ENCODE results near the gene ALDH1B1. TPM values are rescaled to one million over a fixed set of nuclear protein-coding genes. Genes with fewer than 3 reads are reported as not detected.

ALDH1B1 gene
- total and polyA plus RNA-seq, 9 of the 15 experiments (the other 6 are each of a cell fraction or from before 2014, with no cell fraction given), result 8.6 to 46.5 (median 30.8) TPM

DNA sequence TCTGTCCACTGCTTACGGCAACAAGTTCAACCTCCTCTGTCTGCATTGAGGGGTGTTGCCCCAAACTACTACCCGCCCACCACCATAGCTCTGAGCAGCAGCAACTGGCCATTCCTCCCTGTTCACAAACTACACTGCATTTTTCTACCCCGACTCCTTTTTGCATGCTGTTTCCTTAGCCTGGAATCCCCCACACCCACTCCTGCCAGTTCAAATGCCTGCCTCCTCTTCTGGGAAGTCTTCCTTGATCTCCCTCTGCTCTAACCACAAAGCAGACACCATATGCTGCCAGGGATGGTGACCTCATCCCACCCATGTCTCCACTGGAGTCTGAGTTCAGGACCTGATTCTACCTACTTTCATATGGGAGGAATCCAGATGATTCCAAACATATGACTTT, 13.3 kb downstream of the ALDH1B1 start:
- H4K20me1 ChIP-seq (replicated peaks; ENCODE audit: control insufficient read depth, insufficient read depth, low read length), result peaks cover 4% of the 10 kb centered on the region; the same call in 1 of the 2 replicates
- DNase-seq (ENCODE audit: extremely low read depth in 1 of 4, low spot score in 3 of 4), result no peak
- TF ChIP-seq, protein P1, sequence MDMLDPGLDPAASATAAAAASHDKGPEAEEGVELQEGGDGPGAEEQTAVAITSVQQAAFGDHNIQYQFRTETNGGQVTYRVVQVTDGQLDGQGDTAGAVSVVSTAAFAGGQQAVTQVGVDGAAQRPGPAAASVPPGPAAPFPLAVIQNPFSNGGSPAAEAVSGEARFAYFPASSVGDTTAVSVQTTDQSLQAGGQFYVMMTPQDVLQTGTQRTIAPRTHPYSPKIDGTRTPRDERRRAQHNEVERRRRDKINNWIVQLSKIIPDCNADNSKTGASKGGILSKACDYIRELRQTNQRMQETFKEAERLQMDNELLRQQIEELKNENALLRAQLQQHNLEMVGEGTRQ (CRISPR knock-in tag; IDR thresholded peaks at IDR 0.05), result no peak
- TF ChIP-seq NBN (IDR thresholded peaks at IDR 0.05; ENCODE audit: low read depth) (no peak), FOXK1 (CRISPR knock-in tag; IDR thresholded peaks at IDR 0.05; ENCODE audit: borderline replicate concordance) (0 out of 2 replicates have a peak, but pooled peaks have one; percentile 33), ZFP36 (IDR thresholded peaks at IDR 0.05; ENCODE audit: low read depth, low read length, partially characterized antibody) (peak; percentile 79), PML (IDR thresholded peaks at IDR 0.05; ENCODE audit: low read length) (no peak)
- CTCF ChIA-PET (ENCODE audit: low intra/inter-chr PET ratio), result no interaction called here
- no TSS peak for BruUV-seq (replicated peaks)
- H3K9ac ChIP-seq (ENCODE audit: insufficient read depth in 1 of 2, low read depth in 2 of 2, low read length in 2 of 2), result no peak overlapping the region
- H3K36me3 ChIP-seq (ENCODE audit: control insufficient read depth, insufficient read depth, low read length), result no peaks in the 10 kb centered on the region
- FAIRE-seq, result no peak
- intact Hi-C loops (cut with micrococcal nuclease), result loop anchor here (5.0 kb wide), 1 partner anchor 478 kb away; no protein-coding TSS in a partner anchor
- H3K27ac ChIP-seq (ENCODE audit: extremely low read depth, low read depth, low read length), result no peak overlapping the region
- POLR2A ChIA-PET, result no interaction called here
- peaks cover 49 to 63% of the 10 kb centered on the region in 2 experiments for H3K27me3 ChIP-seq (ENCODE audit: control insufficient read depth in 2 of 2, insufficient read depth in 2 of 2, low read length in 2 of 2)
- in situ Hi-C loops (cut with MboI), result no loop called here
- H3K9me1 ChIP-seq (ENCODE audit: control insufficient read depth, insufficient read depth, low read length), result no peaks in the 10 kb centered on the region
- H3K4me1 ChIP-seq (replicated peaks in 1 of 2; ENCODE audit: control insufficient read depth in 2 of 2, insufficient read depth in 2 of 2, low read length in 2 of 2), result no peaks in the 10 kb centered on the region
- ATAC-seq, result no peak
- no peak overlapping the region for H3K4me3 ChIP-seq
- H2AFZ ChIP-seq (ENCODE audit: low read depth, low read length), result no peak overlapping the region
- WGBS (ENCODE audit: insufficient coverage, low coverage, missing lambda C conversion rate), result 3% methylated on average over 3 of the region's 3 CpGs
- H3K4me2 ChIP-seq (ENCODE audit: insufficient read depth, low read length), result no peak overlapping the region
- no peaks in the 10 kb centered on the region for H3K9me3 ChIP-seq (replicated peaks; ENCODE audit: control insufficient read depth, insufficient read depth, low read depth, low read length)
- H3K79me2 ChIP-seq (ENCODE audit: control insufficient read depth, insufficient read depth, low read length), result no peaks in the 10 kb centered on the region
